Stimulated activated CD4-positive, alpha-beta T cell treated with anti-CD3 and anti-CD28 coated beads, Interleukin-2, amount 100 ng/mL, for 24 hours (primary cell): ENCODE results near the gene SHANK1.
"Not testable (repeated sequence)": the region's sequence is repeated elsewhere in the genome, so short reads cannot be mapped to it uniquely, and the experiment has no call there.

ENCODE experiments used
- DNase-seq, 2 donors: peaks; one replicate each; pipeline ENCODE4 v3.0.0-alpha.2; 2020

The SHANK1 gene

DNA sequence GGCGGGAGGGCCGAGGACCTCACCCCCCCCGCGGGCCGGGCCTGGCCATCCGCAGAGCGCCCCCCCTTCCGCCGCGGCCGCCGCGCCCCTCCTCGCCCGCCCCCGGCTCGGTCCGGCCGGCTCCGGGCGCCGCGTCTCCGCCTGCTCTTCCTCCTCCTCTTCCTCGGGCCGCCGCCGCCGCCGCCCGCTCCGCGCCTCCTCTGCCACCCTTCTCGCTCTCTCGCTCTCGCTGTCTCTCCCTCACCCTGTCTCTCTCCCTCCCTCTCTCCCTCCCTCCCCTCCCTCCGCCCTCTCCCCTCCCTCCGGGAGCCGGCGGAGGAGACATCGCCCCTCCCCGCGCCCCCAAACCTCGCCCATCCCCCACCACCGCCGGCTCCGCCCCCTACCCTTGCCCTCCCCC lies at the start of gene SHANK1:
Gene SHANK1, minus strand, starts transcription at position 237 of the 400 bp plus-strand sequence. CDS start 2,883 bp downstream, outside the sequence.
- DNase-seq, result no peak

DNA sequence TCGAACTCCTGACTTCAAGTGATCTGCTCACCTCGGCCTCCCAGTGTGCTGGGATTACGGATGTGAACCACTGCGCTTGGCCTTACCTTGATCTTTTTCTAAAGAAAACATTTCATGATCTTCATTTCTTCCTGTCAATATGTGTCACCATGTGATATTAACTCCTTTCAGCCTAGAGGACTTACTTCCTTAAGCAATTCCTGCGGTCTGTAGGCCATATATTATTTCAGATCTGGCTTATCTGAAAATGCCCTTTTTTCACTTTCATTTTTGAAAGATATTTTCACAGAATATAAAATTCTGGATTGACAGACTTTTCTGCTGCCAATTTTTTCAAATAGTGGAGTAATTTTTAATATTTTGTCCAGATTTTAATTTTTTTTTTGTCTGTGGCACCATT lies 48.7 kb upstream of the SHANK1 start:
- DNase-seq, result no peak

DNA sequence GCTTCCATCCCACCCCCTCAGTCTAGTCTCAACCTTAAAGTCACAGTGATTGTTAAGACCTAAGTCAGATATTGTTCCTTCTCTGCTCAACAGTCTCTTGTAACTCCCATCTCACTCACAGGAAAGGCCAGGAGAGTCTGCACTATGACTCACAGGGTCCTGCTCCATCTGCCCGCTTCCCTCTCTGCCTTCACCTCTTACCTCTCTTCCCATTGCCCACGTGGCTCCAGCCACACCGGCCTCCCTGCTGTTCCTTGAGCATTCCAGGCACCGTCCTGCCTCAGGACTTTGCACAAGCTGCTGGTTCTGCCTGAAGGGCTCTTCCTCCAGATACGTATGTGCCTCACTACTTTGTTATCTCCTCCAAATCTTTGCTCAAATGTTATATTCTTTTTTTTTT lies 47.7 kb upstream of the SHANK1 start:
- DNase-seq, result not testable (repeated sequence)

DNA sequence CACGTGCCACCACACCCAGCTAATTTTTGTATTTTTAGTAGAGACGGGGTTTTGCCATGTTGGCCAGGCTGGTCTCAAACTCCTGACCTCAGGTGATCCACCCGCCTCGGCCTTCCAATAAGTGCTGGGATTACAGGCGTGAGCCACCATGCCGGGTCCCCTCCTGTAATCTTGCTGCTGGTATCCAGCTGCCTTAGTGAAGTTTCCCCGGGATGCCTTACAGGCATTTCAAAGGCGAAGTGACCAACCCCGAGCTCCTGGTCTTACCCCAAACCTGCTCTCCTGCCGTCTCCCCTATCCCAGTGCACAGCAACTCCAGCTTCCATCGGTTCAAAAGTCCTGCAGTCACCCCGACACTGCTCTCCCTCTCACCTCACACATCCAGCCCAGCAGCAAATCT lies 47.1 kb upstream of the SHANK1 start:
- DNase-seq, result not testable (repeated sequence)

DNA sequence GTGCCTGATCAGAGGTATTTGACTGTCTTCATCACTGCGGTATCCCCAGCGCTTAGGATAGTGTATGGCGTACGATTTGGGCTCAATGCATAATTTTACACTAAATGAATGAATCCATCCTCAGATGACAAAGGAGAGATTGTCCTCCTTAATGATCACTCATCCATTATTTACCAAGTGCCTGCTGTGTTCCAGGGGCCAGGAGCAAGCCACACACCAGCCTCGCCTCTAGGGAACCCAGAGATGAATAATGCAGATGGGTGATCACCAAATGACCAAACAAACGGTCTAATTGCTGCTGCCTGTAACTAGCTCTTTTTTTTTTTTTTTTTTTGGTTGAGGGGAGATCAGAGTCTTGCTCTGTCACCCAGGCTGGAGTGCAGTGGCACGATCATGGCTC lies 44.8 kb upstream of the SHANK1 start:
- no peak for DNase-seq

DNA sequence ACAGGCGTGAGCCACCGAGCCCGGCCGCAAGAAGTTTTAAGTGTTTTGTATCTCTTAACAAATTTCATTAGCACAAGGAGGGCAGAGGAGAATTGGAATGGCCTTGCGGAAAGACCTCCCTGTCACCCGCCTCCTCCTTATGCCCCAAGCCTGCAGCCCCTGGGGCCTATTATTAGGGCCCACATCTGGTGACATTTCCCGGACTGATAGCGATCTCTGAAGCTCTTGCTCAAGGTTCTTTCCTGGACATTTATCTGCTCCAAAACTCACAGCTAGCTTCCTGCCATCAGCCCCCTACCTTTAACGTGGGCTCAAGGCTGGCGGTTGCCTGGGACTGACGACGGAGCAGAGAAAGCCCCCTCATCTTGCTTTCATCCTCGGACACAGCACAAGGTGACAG lies 43.9 kb upstream of the SHANK1 start:
- DNase-seq, result not testable (repeated sequence)

DNA sequence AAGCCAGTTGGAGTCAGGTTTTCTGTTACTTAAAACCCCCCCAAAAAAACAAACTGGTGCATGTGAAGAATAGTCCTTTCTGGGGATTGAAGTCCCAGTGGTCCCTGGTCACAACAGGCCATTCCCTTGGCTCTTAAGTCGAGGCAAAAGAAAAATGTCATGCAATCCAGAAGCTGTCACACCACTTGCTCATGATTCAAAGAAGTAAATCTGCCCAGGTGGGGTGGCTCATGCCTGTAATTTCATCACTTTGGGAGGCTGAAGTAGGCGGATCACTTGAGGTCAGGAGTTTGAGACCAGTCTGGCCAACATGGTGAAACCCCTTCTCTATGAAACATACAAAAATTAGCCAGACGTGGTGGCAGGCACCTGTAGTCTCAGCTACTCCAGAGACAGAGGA lies 41.9 kb upstream of the SHANK1 start:
- not testable (repeated sequence) for DNase-seq

DNA sequence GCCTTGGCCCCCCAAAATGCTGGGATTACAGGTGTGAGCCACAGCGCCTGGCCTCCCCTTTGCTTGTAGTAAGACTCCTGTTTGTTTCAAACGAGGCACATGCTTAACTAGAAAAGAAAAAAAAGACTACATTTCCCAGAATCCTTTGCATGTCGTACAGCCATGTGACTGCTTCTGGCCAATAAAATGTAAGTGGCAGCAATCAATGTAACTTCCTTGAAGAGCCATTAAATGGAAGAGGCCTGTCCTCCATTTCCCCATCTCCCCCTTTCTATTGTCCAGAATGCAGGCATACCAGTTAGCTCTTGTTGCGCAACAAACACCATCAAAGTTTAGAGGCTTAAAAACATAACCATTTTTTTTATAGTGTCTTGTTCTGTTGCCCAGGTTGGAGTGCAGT lies 40.3 kb upstream of the SHANK1 start:
- DNase-seq, result no peak

DNA sequence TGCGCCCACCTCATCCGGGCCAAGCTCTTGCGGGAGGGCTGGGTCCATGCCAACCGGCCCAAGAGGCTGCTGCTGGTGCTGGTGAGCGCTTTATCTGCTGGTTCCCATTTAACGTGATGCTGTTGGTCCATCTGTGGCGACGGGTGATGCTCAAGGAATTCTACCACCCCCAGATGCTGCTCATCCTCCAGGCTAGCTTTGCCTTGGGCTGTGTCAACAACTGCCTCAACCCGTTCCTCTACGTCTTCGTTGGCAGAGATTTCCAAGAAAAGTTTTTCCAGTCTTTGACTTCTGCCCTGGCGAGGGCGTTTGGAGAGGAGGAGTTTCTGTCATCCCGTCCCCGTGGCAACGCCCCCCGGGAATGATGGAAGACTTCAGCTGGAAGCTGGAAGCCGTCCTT lies 39.5 kb upstream of the SHANK1 start:
- DNase-seq, result not testable (repeated sequence)

DNA sequence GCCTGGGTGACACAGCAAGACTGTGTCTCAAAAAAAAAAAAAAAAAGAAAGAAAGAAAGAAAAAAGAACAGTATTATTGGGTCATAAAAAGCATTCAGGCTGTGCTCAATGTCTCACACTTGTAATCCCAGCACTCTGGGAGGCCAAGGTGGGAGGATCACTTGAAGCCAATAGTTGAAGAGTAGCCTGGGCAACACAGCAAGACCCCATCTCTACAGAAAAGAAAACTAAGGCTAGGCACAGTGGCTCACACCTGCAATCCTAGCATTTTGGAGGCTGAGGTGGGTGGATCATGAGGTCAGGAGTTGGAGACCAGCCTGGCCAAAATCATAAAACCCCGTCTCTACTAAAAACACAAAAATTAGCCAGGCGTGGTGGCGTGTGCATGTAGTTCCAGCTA lies 38.0 kb upstream of the SHANK1 start:
- DNase-seq, result not testable (repeated sequence)

DNA sequence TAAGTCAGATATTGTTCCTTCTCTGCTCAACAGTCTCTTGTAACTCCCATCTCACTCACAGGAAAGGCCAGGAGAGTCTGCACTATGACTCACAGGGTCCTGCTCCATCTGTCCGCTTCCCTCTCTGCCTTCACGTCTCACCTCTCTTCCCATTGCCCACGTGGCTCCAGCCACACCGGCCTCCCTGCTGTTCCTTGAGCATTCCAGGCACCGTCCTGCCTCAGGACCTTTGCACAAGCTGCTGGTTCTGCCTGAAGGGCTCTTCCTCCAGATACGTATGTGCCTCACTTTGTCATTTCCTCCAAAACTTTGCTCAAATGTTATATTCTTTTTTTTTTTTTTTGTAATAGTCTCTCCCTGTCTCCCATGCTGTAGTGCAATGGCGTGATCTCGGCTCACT lies 36.6 kb upstream of the SHANK1 start:
- not testable (repeated sequence) for DNase-seq

DNA sequence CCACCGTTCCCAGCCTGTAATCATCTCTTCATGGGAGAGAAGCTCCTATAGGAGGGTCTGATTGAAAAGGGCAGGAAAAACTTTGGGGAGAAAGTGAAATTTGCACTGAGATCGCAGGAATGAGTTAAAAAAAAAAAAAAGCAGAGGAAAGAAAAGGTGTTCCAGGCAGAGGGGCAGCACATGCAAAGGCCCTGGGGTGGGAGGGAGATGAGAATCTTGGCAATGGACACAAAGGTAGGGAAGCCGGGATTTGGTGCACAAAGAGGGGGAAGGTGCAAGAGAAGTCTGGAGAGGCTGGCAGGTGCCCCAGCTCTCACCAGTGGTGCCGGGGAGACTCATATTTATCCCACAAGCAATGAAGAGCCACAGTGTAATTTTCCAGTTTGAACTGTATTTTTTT lies 34.3 kb upstream of the SHANK1 start:
- no peak for DNase-seq

DNA sequence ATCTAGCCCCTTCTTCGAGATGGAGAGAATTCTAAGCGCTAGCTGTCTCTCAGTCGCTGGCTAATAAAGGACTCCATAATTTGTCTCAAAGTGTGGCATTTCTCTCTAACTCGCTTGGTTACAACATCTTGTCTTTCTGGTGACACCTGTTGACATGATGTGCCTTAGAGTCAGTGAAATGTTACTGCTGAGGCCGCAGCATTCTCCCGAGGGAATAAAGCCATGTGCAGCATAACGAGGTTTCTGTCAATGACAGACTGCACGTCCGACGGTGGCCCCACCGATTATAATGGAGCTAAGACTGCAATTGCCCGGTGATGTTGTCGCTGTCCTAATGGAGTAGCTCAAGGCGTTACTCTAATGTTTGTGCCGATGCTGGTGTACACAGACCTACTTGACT lies 30.4 kb upstream of the SHANK1 start:
- DNase-seq, result no peak

DNA sequence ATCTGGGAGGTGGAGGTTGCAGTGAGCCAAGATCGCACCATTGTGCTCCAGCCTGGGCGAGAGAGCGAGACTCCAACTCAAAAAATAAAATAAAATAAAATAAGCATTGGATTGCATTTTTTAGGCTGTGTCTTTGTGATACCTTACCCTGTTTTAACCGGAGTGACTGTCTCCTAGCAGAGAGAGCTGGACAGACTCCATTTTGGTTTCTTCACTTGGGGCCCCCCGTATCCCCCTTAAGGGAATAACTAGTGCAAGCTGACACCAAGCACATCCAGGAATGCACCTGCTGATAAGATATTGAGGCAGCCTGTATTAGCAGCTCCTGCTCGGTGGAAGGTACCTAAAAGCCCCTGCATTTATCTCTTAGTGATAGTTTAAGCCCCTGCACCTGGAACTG lies 29.9 kb upstream of the SHANK1 start:
- no peak for DNase-seq

DNA sequence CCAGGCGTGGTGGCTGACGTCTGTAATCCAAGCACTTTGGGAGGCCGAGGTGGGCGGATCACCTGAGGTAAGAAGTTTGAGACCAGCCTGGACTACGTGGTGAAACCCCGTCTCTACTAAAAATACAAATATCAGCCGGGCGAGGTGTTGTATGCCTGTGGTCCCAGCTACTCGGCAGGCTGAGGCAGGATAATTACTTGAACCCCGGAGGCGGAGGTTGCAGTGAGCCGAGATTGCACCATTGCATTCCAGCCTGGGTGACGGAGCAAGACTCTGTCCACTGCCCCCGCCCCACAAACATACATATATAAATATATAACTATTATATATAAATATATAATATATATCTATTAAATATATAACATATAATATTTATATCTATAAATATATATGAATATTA lies 27.5 kb upstream of the SHANK1 start:
- not testable (repeated sequence) for DNase-seq

DNA sequence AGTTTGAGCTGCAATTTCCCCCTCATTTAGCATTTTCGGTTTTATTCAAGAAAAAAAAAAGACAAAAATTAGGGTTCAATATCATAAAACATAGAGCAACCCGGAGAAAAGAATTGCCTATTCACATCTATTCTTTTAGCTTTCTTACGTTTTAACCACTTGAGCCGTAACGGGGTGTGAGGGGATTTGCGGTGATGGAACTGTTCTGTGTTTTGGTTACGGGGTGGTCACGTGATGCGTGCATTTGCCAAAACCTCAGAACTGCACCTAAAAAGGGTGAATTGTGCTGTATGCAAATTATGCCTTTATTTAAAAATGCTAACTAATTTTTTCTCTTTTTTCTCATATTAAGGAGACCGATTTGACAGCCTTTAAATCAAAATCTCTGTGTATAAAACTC lies 25.6 kb upstream of the SHANK1 start:
- DNase-seq, result no peak

DNA sequence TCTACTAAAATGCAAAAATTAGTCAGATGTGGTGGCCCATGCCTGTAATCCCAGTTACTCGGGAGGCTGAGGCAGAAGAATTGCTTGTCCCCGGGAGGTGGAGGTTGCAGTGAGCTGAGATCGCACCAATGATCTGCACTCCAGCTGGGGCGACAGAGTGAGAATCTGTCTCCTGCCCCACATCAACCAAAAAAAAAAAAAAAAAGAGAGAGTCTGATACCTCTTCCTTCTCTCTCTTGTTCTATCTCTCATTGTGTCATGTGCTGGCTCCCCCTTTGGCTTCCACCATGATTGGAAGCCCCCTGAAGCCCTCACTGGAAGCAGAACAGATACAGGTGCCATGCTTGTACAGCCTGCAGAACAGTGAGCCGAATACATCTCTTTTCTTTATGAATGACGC lies 23.9 kb upstream of the SHANK1 start:
- no peak for DNase-seq

DNA sequence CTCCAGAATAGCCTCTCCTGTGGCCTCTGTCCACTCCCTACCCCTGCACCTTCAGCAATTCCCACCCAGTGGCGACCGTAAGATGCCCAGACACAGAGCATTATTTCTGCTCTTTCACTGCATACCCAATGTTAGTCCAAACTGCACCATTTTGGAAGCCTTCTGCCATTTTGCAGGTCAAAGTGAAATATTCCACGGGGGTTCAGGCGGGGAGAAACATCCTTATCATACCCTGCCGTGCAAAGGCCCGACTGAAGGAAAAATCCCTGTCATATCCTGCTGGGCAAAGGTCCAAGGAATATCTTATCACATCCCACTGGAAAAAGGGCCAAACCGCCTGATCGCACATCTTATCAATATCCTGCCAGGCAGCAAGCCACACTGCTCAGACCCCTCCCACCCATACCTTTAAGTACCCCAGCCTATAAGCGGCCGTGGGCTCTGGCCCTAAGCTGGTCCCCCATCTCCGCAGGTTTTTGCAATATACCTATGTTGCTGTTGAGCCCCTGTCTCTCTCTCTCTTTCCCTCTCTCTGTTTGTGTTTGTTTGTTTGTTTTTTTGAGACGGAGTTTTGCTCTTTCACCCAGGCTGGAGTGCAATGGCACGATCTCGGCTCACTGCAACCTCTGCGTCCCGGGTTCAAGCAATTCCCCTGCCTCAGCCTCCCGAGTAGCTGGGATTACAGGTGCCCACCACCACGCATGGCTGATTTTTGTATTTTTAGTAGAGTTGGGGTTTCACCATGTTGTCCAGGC lies 21.8 kb upstream of the SHANK1 start:
- no peak for DNase-seq

DNA sequence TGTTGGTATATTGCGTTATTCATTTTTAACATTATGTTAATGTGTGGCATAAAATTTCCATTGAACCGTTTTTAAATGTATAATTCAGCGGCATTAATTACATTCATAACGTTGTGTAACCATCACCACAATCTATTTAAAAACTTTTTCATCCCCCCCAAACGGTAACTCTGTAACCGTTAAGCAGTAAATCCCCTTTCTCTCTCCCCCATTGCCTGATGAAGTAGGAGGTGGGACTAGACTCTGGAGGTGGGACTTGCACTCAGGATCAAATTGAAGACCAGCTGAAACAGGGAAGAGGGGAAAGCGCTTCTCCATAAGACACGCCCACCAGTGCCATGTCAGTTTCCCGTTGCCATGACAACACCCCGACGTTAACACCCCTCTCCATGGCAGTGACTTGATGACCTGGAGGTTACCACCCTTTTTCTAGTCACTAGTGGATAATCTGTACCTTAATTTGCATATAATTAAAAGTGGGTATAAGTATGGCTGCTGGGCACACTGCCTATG lies 20.4 kb upstream of the SHANK1 start:
- DNase-seq, result no peak

DNA sequence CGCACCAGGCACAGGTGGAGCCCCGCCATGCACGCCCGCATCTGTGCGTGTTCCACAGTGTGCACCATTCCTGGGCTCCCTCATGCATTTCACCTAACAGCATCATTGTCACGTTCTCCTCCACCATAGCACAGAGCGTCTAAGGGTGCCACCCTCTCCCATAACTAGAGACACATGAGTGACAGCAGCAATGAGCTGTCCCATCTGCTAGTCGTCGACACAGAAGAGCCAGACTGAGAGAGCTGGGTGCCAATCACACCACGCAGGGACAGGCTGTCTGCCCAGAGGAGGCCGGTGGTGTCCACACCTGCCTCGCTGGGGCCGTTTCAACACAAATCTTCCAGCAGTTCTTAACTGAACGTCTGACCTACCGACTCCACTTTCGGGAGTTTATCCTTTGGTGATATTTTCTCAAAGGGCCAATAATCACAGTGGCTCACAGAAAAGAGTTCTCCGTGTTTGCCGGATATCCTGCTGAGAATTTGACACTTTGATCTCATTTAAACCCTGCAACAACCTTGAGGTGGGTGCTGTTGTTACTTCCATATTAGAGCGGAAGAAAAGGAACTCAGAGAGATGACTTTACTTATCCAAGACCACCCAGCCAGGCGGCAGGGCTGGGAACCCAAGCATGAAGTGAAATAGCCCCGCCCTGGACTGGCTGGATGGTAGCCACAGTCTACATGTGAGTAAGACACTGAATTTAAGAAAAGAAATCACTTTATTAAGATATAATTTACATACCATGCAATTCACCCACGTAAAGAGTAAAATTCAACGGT lies 19.7 kb upstream of the SHANK1 start:
- no peak for DNase-seq

DNA sequence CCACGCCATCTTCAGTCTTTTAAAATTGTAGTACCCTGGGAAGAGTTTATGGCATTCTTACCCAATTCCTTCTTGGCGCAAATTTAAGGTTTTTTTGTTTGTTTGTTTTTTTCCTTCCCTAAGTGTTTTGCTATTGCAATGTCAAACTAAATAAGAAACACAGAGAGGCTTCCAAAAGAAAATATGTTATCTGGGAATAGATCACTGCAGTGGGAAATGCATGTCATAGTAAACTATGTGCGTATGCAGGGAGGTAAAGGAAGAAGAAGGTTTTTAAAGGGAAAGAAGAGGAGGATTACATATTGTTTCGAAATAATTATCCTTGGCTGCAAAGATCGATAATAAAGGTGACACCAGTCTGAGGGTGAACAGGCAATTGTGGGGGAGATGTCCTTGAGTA lies 16.7 kb upstream of the SHANK1 start:
- DNase-seq, result no peak

DNA sequence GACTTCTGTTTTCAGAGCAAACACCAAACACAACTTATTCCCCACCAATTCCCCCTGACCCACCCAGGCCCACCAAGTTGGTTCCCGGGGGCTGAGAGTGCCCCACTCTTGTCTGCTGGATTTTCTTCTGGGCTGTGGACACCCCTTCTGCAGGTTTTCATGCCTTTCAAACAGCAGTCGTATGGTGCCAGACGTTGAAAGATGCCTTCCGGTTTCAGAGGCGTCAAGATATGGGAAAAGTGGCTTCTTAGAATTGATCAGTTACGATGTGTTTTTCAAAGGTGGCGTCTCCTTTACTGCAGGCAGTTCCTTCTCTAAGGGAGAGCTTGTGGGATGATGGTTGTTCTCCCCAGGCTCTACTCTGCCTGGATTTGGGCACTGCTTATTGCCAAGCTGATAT lies 16.3 kb upstream of the SHANK1 start:
- no peak for DNase-seq

DNA sequence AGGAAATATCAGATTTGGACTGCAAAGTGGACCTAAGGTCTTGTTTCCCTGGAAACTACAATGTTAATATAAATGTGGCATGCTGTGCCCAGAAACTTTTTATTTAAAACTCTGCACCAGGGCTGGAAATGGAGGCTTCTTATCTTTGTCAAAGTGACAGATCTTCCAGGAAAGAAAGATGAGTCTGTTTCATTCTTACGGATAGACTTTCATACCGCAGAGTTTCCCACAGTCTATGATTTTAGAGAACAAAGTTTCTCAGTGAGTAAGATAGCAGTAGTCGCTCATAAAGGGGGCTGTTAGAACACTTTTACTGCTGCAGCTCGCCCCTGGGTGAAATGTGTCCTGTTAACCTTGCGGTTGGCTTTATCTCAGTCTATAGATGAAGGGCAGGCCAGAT lies 10.3 kb upstream of the SHANK1 start:
- no peak for DNase-seq

DNA sequence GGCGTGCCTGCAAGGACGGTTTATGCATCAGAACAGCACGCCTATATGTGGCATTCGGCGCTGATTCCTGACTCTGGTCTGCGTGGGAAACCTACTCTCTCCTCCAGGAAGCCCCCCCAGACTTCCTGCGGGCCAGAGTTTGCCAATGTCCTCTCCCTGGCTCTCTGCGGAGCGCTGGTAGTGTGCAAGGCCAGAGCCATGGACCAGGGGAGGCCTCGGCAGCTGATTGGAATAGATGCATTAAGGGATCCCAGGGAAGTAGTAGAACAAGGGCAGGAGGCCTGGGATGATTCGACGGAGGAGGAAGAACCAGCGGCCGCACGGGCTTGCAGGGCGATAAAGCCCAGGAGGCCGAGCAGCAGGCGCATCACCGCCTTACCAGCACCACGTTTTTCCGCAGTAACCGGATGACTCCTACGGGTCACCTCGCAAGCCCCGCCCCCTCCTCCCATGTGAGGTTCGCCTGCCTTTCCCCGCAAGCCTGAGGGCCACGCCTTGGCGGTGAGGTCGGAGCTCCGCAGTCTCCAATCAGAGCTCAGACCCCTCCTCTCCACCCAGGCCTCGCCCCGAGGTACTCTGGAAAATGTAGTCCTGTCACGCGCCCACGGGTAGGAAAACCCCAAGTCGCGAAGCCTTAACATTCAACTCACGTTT lies 8.6 kb upstream of the SHANK1 start:
- peak; percentile 70 to 87 for DNase-seq
